Mesothelial cell of epicardium (in vitro differentiated cells): ENCODE results near the gene RADX. TPM values are rescaled to one million over a fixed set of nuclear protein-coding genes. Genes with fewer than 3 reads are reported as not detected.
"Not testable (repeated sequence)": the region's sequence is repeated elsewhere in the genome, so short reads cannot be mapped to it uniquely, and the experiment has no call there.

ENCODE experiments used
- DNase-seq, 2 experiments: peaks; one replicate each; pipeline ENCODE4 v3.0.0; 2021; ENCODE audit warnings: low spot score in 2 of 2; ENCODE audit not compliant: unreplicated experiment in 2 of 2
- H3K27ac Mint-ChIP-seq: 2 replicates; pipeline ENCODE4 v1.8.0; 2021; ENCODE audit warnings: mixed read lengths
- H3K27me3 Mint-ChIP-seq: 2 replicates; pipeline ENCODE4 v1.8.0; 2021; ENCODE audit warnings: low read depth, mixed read lengths
- H3K36me3 Mint-ChIP-seq: 2 replicates; pipeline ENCODE4 v1.8.0; 2021; ENCODE audit warnings: mixed read lengths
- H3K4me1 Mint-ChIP-seq: 2 replicates; pipeline ENCODE4 v1.8.0; 2021; ENCODE audit warnings: mixed read lengths
- H3K4me3 Mint-ChIP-seq: 2 replicates; pipeline ENCODE4 v1.8.0; 2021; ENCODE audit warnings: mild to moderate bottlenecking, moderate library complexity, mixed read lengths
- H3K9me3 Mint-ChIP-seq: 2 replicates; pipeline ENCODE4 v1.8.0; 2021; ENCODE audit warnings: mixed read lengths
- total RNA-seq: library from RNA; stranded (reverse); gene quantifications from 3 replicates; pipeline ENCODE4 v1.2.1, GENCODE V29; 2021
- TF ChIP-seq, protein P1 (sequence below): fragments of 200-600 bp; sonication (generic); IDR thresholded peaks from one replicate; pipeline ENCODE4 v1.5.0; 2021; ENCODE audit warnings: antibody characterized with exemption; ENCODE audit not compliant: unreplicated experiment

The RADX gene
- total RNA-seq, 1 donor from 2014 or later: 1.8 TPM

DNA sequence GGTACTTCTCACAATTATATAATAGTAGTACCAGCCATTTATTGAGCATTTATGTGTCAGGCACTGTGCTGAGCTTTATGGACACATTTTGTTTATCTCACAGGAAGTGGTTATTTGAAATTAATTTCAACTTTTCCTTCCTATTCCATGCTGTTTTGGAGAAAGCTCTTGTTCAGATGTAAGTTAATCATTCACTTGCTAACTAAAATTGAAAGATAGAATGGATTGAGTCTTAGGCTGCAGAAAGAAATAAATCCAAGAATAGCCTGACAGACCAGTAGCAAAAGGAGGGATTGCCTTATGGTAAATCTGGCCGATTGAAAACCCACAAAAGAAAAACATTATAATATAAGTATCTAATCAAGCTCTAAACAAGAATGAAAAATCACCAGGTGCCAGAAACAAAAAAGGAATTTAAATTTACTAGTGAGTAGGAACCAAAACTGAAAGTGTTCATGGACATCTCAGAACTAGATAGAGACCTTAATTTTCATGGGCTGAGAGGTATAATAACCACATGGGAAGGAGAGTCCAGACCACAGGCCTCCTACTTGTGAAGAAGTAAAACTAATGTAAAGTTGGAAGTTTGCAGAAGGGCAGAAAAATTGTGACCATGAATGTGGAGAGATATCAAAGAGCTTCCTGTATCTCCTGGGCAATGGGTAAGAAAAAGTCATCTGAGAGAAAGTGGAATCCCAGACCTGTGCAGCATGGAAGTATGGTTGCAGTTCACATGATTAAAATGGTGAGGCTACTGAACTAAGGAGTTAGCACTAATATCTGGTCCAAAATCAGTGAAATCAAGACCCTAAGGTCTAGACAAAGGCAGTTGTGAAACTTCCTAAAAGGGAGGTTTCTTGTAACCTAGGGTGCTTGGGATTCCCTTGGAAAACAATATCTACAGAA, 38.0 kb downstream of the RADX start:
- H3K4me3 Mint-ChIP-seq: no peak overlapping the region
- no peaks in the 10 kb centered on the region for H3K4me1 Mint-ChIP-seq
- TF ChIP-seq, protein P1, sequence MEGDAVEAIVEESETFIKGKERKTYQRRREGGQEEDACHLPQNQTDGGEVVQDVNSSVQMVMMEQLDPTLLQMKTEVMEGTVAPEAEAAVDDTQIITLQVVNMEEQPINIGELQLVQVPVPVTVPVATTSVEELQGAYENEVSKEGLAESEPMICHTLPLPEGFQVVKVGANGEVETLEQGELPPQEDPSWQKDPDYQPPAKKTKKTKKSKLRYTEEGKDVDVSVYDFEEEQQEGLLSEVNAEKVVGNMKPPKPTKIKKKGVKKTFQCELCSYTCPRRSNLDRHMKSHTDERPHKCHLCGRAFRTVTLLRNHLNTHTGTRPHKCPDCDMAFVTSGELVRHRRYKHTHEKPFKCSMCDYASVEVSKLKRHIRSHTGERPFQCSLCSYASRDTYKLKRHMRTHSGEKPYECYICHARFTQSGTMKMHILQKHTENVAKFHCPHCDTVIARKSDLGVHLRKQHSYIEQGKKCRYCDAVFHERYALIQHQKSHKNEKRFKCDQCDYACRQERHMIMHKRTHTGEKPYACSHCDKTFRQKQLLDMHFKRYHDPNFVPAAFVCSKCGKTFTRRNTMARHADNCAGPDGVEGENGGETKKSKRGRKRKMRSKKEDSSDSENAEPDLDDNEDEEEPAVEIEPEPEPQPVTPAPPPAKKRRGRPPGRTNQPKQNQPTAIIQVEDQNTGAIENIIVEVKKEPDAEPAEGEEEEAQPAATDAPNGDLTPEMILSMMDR: no peak
- H3K27ac Mint-ChIP-seq: no peak overlapping the region
- no peaks in the 10 kb centered on the region for H3K36me3 Mint-ChIP-seq
- H3K9me3 Mint-ChIP-seq: peaks cover 38% of the 10 kb centered on the region
- no peak for DNase-seq
- H3K27me3 Mint-ChIP-seq: no peaks in the 10 kb centered on the region

DNA sequence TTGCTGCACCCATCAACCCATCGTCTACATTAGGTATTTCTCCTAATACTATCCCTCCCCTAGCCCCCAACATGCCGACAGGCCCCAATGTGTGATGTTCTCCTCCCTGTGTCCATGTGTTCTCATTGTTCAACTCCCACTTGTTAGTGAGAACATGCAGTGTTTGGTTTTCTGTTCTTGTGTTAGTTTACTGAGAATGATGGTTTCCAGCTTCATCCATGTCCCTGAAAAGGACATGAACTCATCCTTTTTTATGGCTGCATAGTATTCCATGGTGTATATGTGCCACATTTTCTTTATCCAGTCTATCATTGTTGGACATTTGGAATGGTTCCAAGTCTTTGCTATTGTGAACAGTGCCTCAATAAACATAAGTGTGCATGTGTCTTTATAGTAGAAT, 41.8 kb downstream of the RADX start:
- H3K36me3 Mint-ChIP-seq, DNase-seq, H3K27me3 Mint-ChIP-seq, H3K4me3 Mint-ChIP-seq, H3K27ac Mint-ChIP-seq, H3K4me1 Mint-ChIP-seq: not testable (repeated sequence)
- peaks cover 40% of the 10 kb centered on the region for H3K9me3 Mint-ChIP-seq

DNA sequence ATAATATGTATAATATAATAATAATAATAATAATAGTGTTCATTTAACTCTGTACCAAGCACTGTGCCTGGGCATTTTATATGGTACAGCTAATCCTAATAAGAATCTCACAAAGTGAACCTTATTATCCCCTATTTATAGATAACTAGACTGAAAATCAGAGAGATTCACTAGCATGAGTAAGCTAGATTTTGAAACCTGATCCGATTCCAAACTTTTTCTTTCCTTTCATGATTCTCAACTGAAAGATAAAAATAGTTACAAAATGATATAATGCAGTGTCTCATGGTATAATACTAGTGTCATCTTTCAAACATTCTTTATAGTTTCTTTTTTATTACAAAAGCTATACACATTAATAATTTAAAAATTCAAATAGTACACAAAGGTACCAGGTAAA, 58.9 kb downstream of the RADX start:
- H3K4me3 Mint-ChIP-seq: no peak overlapping the region
- H3K27ac Mint-ChIP-seq: no peak overlapping the region
- no peak for DNase-seq
- no peaks in the 10 kb centered on the region for H3K27me3 Mint-ChIP-seq
- no peaks in the 10 kb centered on the region for H3K36me3 Mint-ChIP-seq
- TF ChIP-seq, protein P1: no peak
- H3K4me1 Mint-ChIP-seq: peaks cover 6% of the 10 kb centered on the region
- peaks cover 18% of the 10 kb centered on the region for H3K9me3 Mint-ChIP-seq

DNA sequence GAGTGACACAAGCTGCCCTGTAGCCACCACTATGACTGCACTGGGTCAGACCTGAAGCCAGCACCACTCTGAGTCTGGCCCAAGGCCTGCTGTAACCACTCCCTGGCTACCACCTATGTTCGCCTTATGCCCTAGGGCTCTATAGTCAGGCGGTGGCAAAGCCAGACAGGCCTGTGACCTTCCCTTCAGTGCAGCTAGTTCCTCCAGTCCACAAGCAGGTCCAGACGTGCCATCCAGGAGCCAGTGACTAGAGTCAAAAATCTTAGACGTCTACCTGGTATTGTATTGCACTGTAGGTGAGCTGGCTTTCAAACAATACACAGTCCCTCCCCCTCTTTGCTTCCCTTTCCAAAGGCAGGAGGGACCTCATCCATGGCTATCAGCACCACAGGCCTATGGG, 60.7 kb downstream of the RADX start:
- no peak for DNase-seq
- Mint-ChIP-seq H3K4me1 (peaks cover 6% of the 10 kb centered on the region), H3K4me3 (no peak overlapping the region), H3K36me3 (no peaks in the 10 kb centered on the region), H3K27ac (no peak overlapping the region), H3K9me3 (peaks cover 10% of the 10 kb centered on the region), H3K27me3 (no peaks in the 10 kb centered on the region)
- TF ChIP-seq, protein P1: no peak

DNA sequence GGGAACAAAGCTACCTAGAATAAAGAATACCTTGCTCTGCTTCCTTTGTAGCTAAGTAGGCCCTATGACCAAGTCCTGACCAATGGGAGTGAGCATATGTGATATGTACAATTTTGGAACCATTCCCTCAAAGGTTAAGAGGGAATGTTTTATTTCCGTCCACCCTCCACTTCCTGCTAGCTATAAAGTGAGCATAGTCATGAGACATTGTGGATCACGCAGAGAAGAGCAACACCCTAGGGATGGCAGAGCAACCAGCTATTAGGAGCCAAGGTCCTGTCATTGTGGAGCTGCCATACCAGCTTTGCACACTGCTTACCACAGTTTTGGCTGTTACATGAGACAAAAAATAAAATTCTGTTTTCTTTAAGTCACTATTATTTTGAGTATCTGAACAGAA, 68.9 kb downstream of the RADX start:
- TF ChIP-seq, protein P1: no peak
- H3K4me1 Mint-ChIP-seq: no peaks in the 10 kb centered on the region
- H3K9me3 Mint-ChIP-seq: peaks cover 20% of the 10 kb centered on the region
- no peak overlapping the region for H3K27ac Mint-ChIP-seq
- peaks cover 1% of the 10 kb centered on the region for H3K27me3 Mint-ChIP-seq
- no peak overlapping the region for H3K4me3 Mint-ChIP-seq
- DNase-seq: no peak
- no peaks in the 10 kb centered on the region for H3K36me3 Mint-ChIP-seq

DNA sequence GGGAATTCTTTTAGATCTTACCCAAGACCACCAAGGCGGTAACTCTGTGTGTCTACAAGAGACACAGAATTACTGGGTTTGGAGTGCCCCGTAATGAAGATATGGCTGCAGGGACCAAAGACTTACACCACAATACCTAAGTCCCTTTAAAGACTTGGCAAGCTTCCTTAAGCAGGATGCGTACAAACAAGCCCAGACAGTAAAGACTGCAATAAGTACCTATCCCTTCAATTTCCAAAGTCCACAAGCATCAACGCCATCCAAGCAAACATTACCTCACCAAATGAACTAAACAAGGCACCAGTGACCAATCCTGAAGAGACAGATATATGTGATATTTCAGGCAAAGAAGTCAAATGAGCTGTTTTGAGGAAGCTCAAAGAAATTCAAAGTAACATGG, 72.4 kb downstream of the RADX start:
- no peak for DNase-seq
- Mint-ChIP-seq H3K9me3 (peaks cover 50% of the 10 kb centered on the region), H3K4me3 (no peak overlapping the region), H3K36me3 (no peaks in the 10 kb centered on the region), H3K27ac (no peak overlapping the region), H3K27me3 (peaks cover 6% of the 10 kb centered on the region), H3K4me1 (no peaks in the 10 kb centered on the region)
- TF ChIP-seq, protein P1: no peak
